Posterior cingulate gyrus (tissue), 11 donors: ENCODE results near the gene XIAP.
A peak's percentile ranks its signal among the peaks of the same experiment; 100 is the strongest.
"Not testable (repeated sequence)": the region's sequence is repeated elsewhere in the genome, so short reads cannot be mapped to it uniquely, and the experiment has no call there.

ENCODE experiments used
- DNase-seq, 10 donors: peaks; one replicate each; pipeline versions ENCODE4 v3.0.0 to v3.0.0-alpha.2; 2020 to 2021; ENCODE audit warnings: mixed read lengths in 3 of 10
- intact Hi-C: fragments of 100-400 bp; cut with DNase I; formaldehyde crosslinking; loops from one replicate; pipeline ENCODE4 v1.15.1; 2023

Gene XIAP

GRCh38 chrX:123859846-123860838 lies at the start of gene XIAP:
TSS of gene XIAP (plus strand) at chrX:123860053. CDS start at chrX:123885663, 25,610 bp downstream.
- peak; percentile 47 to 95 (median 62) for DNase-seq
- intact Hi-C loops = loop anchor here (10.0 kb wide), 1 partner anchor 95 kb away; no protein-coding TSS in a partner anchor

DNA sequence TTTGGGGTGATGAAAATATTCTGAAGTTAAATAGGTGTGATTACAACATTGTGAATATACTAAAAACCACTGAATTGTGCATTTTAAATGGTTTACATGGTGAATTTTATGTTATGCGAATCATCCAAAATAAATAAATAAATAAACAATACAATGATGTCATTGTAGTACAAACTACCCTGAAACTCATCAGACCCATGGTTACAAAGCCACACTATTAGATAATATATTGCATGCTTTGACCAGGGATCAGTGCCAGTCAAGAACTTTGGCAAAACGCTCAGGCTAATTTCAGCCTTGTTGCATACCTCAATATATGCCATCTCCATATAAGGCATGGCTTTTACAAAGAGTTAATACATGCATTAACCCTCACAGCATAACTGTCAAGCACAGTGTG lies 45.5 kb upstream of the XIAP start:
- intact Hi-C loops = no loop called here
- DNase-seq = no peak

- DNase-seq = peak in 2 of 10 donors; percentile 4 to 40
- intact Hi-C loops = not testable (repeated sequence)
Measured at GRCh38 chrX:123814934-123815394, 44.9 kb upstream of the XIAP start.

DNA sequence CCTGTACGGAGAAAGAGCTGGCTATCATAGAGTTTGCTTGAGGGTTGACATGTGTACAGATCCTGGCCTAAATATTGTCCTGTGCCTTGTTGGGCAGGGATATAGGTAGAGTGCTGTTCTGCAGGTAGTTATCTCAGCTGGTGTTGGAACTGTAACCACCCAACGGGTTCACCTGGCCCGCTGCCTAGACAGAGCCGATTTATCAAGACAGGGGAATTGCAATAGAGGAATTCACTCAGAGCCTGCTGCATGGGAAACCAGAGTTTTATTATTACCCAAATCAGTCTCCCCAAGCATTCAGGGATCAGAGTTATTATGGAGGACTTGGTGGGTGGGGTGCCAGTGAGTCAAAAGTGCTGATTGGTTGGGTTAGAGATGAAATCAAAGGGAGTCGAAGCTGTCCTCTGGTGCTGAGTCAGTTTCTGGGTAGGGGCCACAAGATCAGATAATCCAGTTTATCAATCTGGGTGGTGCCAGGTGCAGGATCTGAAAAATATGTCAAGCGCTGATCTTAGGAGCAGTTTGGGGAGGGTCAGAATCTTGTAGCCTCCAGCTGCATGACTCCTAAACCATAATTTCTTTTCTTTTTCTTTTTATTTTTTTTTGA lies 42.5 kb upstream of the XIAP start:
- peak in 2 of 10 donors; percentile 3 to 9 for DNase-seq
- intact Hi-C loops = no loop called here

DNA sequence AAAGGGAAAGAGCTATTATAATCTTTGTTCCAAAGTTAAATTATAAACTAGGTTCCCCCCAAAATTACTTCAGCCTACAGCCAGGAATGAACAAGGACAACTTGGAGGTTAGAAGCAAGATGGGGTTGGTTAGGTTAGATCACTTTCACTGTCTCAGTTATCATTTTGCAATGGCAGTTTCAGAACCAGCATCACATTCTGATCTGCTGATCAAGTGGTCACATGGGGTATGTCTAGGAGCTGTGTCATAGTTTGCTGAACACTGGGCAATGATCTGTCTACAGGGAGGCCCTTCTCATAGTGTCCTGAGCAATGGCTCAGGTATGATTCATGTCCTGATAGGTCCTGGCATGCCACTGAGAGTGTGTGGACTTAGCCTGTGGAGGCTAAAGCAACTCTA lies 41.6 kb upstream of the XIAP start:
- intact Hi-C loops = no loop called here
- DNase-seq = no peak

DNA sequence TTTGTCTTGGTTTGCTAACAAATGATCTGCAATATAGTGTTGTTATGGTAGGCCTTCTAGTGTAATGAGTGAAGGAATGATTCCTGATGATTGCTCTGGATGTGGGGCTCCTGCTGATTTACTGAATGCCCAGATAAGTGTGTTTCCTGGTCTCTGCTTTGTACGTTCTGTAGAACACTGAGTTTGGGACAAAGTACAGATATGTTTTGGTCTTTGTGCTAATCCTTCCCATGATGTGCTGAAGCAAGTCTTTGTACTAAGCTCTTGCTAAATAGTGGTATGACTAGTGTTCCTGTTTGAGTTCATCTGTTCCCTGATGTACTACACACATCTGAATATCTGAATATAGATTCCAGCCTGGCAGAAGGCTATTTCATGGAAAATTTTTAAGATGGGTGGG lies 36.9 kb upstream of the XIAP start:
- DNase-seq = no peak
- intact Hi-C loops = no loop called here

- DNase-seq = peak in 4 of 10 donors; percentile 2 to 84 (median 44)
- intact Hi-C loops = no loop called here
Measured at GRCh38 chrX:123830309-123830708, 29.5 kb upstream of the XIAP start.

- intact Hi-C loops = no loop called here
- peak in 5 of 10 donors; percentile 18 to 44 (median 39) for DNase-seq
Measured at GRCh38 chrX:123833387-123833786, 26.5 kb upstream of the XIAP start.

- DNase-seq = peak in 1 of 10 donors; percentile 4
- intact Hi-C loops = no loop called here
Measured at GRCh38 chrX:123834116-123834515, 25.7 kb upstream of the XIAP start.

DNA sequence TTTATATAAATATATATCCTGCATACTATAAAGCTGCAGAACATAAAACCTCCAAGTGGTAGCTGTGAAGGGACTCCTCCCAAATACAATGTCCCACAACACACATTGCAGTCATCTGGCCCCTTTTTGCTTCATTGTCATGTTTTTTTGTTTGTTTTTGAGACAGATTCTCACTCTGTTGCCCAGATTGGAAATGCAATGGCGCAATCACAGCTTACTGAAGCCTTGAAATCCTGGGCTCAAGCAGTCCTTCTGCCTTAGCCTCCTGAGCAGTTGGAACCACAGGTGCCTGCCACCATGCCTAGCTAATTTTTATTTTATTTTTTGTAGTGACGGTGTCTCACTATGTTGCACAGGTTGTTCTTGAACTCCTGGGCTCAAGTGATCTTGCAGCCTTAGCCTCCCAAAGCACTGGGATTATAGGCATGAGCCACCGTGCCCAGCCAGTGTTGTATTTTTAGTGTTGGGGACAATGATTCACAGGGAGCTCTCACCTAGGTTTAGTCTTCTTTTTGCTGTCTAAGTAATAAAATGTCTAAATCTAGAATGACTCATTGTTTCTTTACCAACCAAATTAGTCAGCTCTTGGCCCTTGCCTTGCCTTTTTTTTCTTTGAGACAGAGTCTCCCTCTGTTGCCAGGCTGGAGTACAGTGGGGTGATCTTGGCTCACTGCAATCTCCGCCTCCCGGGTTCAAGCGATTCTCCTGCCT lies 24.0 kb upstream of the XIAP start:
- intact Hi-C loops = no loop called here
- peak in 2 of 10 donors; percentile 35 to 46 for DNase-seq

DNA sequence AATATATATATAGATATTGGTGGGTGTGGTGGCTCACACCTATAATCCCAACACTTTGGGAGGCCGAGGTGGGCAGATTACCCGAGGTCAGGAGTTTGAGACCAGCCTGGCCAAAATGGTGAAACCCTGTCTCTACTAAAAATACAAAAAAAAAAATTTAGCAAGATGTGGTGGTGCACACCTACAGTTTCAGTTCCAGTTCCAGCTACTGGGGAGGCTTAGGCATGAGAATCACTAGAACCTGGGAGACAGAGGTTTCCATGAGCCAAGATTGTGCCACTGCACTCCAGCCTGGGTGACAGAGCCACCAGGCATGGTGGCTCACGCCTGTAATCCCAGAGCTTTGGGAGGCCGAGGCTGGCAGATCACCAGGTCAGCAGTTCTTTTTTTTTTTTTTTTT lies 14.7 kb upstream of the XIAP start:
- intact Hi-C loops, DNase-seq: not testable (repeated sequence)

- intact Hi-C loops = no loop called here
- DNase-seq = peak in 1 of 10 donors; percentile 55
Measured at GRCh38 chrX:123846577-123847038, 13.2 kb upstream of the XIAP start.

- intact Hi-C loops = no loop called here
- no peak for DNase-seq
Measured at GRCh38 chrX:123847056-123847455, 12.8 kb upstream of the XIAP start.

- DNase-seq = peak in 2 of 10 donors; percentile 4 to 10
- intact Hi-C loops = no loop called here
Measured at GRCh38 chrX:123849096-123849495, 10.8 kb upstream of the XIAP start.

GRCh38 chrX:123849906-123850305 lies 9.9 kb upstream of the XIAP start:
- DNase-seq = peak in 1 of 10 donors; percentile 13
- intact Hi-C loops = loop anchor here (10.0 kb wide), 1 partner anchor 105 kb away; no protein-coding TSS in a partner anchor

- no peak for DNase-seq
- intact Hi-C loops = loop anchor here (10.0 kb wide), 1 partner anchor 104 kb away; no protein-coding TSS in a partner anchor
Measured at GRCh38 chrX:123851079-123851478, 8.8 kb upstream of the XIAP start.

- DNase-seq = peak in 1 of 10 donors; percentile 20
- intact Hi-C loops = loop anchor here (10.0 kb wide), 1 partner anchor 100 kb away; no protein-coding TSS in a partner anchor
Measured at GRCh38 chrX:123854329-123854728, 5.5 kb upstream of the XIAP start.

DNA sequence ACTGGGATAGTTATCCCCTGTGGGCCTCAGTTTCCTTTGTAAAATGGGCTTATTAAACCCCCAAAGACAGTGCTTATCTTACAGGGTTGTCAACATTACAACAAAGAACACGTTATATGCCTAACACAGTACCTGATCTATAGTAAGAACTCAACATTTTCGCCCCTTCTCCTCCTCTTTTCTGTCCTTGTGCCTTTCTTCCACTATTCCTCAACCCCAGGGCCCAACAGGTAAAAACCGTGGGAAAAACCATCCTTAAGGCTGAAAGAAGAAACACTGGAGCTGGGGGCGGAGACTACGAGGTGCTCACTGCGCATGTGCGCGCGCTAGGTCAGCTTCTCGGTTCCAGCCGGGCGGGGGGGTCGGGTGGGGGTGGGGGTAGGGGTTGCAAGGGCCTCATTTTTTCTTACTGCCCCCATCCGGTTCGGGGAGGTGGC lies 426 bp upstream of the XIAP start:
- intact Hi-C loops = loop anchor here (10.0 kb wide), 1 partner anchor 95 kb away; no protein-coding TSS in a partner anchor
- DNase-seq = peak in 8 of 10 donors; percentile 36 to 94 (median 60)

DNA sequence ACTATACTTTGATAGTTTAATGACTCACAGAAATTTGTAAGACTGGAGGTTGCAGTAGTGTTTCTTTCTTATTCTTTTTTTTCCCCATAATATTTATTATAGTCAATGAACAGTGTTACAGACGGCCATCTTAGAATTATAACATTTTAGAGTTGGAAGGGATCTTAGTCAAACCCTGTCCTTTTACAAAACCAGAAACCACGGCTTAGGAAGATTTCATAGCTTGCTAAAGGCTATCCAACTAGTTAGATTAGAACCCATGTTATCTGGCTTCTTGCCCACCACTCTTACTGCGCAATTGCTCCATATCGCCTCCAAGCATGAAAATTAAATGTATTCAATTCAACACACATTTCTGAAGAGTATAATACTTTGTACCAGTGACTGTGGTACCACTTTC lies 1.1 kb downstream of the XIAP start:
- DNase-seq = no peak

DNA sequence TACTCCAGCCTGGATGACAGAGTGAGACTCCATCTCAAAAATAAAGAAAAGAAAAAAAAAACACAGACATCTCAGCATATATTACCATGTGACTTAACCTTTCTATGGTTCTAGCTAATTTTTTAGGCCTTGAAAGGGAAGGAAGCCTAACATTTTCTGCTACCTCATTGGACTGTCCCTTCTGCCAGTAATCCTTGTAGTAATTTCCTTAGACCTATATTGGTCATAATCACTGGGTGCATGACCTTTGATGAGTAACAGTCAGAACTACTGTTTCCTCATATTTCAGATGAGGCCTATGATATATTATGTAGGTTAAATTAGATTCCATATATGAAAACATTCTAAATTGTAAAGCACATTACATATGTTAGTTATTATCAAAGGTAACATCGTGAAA lies 9.6 kb downstream of the XIAP start:
- DNase-seq = no peak
- intact Hi-C loops = no loop called here

More for the DNA sequence above, 1.1 kb downstream of the XIAP start:
- intact Hi-C loops = no loop called here
